ENCODE results near the gene MAU2.

MAU2 gene

DNA sequence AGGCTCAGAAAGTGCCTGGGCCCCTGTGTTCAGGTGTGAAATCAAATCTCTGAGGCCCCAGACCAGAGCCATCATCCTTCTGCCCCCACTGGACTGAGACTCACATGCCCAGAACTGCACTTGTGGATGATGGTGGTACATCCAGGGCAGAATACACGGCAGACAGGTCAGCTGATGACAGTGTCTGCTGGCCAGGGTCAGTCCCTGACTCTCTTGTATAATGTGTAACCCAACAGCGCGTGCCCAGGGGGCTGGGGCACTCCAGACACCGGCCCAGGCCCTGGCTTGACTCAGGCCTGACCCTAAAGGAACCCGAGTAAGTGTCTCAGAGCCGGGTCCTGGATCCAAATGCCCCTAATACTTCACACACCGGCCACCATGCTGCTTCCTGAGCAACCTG lies 47.5 kb downstream of the MAU2 start:
- Histone ChIP-seq H3K4me1 (ENCODE audit: insufficient read depth, low read length, severe bottlenecking) (peaks cover 33% of the 10 kb centered on the region), H4K20me1 (ENCODE audit: insufficient read depth, low read length) (no peaks in the 10 kb centered on the region), H3K9me3 (ENCODE audit: low read length) (no peaks in the 10 kb centered on the region), H3F3A (ENCODE audit: insufficient read depth, low read length) (no peaks in the 10 kb centered on the region), H3K79me2 (ENCODE audit: insufficient read depth, low read length) (no peaks in the 10 kb centered on the region), H3K27ac (ENCODE audit: low read depth, low read length, poor library complexity, severe bottlenecking) (no peak overlapping the region), H3K36me3 (ENCODE audit: insufficient read depth, low read length) (no peaks in the 10 kb centered on the region), H3K4me2 (ENCODE audit: low read length) (no peak overlapping the region), H3K4me3 (ENCODE audit: low read depth, low read length, poor library complexity, severe bottlenecking) (no peak overlapping the region), H3K27me3 (ENCODE audit: insufficient read depth, low read length) (no peaks in the 10 kb centered on the region), H3K9ac (ENCODE audit: low read length) (no peak overlapping the region), H2AFZ (ENCODE audit: low read length) (no peak overlapping the region), H3K9me2 (ENCODE audit: low read depth, low read length) (no peaks in the 10 kb centered on the region)
- TF ChIP-seq EZH2 (IDR thresholded peaks at IDR 0.05; ENCODE audit: borderline replicate concordance, low read length), result no peak
- TF ChIP-seq, protein P1, sequence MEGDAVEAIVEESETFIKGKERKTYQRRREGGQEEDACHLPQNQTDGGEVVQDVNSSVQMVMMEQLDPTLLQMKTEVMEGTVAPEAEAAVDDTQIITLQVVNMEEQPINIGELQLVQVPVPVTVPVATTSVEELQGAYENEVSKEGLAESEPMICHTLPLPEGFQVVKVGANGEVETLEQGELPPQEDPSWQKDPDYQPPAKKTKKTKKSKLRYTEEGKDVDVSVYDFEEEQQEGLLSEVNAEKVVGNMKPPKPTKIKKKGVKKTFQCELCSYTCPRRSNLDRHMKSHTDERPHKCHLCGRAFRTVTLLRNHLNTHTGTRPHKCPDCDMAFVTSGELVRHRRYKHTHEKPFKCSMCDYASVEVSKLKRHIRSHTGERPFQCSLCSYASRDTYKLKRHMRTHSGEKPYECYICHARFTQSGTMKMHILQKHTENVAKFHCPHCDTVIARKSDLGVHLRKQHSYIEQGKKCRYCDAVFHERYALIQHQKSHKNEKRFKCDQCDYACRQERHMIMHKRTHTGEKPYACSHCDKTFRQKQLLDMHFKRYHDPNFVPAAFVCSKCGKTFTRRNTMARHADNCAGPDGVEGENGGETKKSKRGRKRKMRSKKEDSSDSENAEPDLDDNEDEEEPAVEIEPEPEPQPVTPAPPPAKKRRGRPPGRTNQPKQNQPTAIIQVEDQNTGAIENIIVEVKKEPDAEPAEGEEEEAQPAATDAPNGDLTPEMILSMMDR (IDR thresholded peaks at IDR 0.05; ENCODE audit: low read length), result no peak

DNA sequence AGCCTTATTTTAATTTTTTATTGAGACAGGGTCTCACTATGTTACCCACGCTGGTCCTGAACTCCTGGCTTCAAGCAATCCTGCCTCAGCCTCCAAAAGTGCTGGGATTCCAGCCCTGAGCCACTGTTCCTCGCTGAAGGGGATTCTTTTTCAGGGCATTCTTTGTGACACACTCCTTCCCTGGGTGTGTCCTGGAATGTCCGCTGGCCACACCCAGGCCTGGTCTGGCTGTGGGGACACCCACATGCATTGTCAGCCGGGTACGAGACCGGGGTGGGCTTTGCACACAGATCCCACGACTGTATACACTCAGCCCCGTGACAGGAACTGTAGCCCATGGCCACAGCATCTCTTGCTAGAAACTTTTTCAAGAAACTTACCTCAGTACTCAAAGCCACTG lies 50.4 kb downstream of the MAU2 start:
- H3K9ac ChIP-seq (ENCODE audit: low read length), result no peak overlapping the region
- no peak overlapping the region for H2AFZ ChIP-seq (ENCODE audit: low read length)
- TF ChIP-seq, protein P1 (IDR thresholded peaks at IDR 0.05; ENCODE audit: low read length), result no peak
- TF ChIP-seq EZH2 (IDR thresholded peaks at IDR 0.05; ENCODE audit: borderline replicate concordance, low read length), result no peak

GRCh38 chr19:19372656-19373416 lies 52.2 kb downstream of the MAU2 start:
- no peaks in the 10 kb centered on the region for H3K9me2 ChIP-seq (ENCODE audit: low read depth, low read length)
- no peaks in the 10 kb centered on the region for H3K27me3 ChIP-seq (ENCODE audit: insufficient read depth, low read length)
- no peaks in the 10 kb centered on the region for H4K20me1 ChIP-seq (ENCODE audit: insufficient read depth, low read length)
- no peak for TF ChIP-seq EZH2 (IDR thresholded peaks at IDR 0.05; ENCODE audit: borderline replicate concordance, low read length)
- TF ChIP-seq, protein P1 (IDR thresholded peaks at IDR 0.05; ENCODE audit: low read length), result no peak
- peak overlapping the region; percentile 80 for H2AFZ ChIP-seq (ENCODE audit: low read length)
- H3K79me2 ChIP-seq (ENCODE audit: insufficient read depth, low read length), result no peaks in the 10 kb centered on the region
- H3K36me3 ChIP-seq (ENCODE audit: insufficient read depth, low read length), result no peaks in the 10 kb centered on the region
- H3F3A ChIP-seq (ENCODE audit: insufficient read depth, low read length), result no peaks in the 10 kb centered on the region
- H3K4me1 ChIP-seq (ENCODE audit: insufficient read depth, low read length, severe bottlenecking), result peaks cover 23% of the 10 kb centered on the region
- H3K27ac ChIP-seq (ENCODE audit: low read depth, low read length, poor library complexity, severe bottlenecking), result peak overlapping the region; percentile 73
- peak overlapping the region; percentile 64 for H3K4me2 ChIP-seq (ENCODE audit: low read length)
- no peaks in the 10 kb centered on the region for H3K9me3 ChIP-seq (ENCODE audit: low read length)
- H3K9ac ChIP-seq (ENCODE audit: low read length), result peak overlapping the region; percentile 44; the same call in 1 of the 2 replicates
- H3K4me3 ChIP-seq (ENCODE audit: low read depth, low read length, poor library complexity, severe bottlenecking), result peak overlapping the region; percentile 39

More for the DNA sequence above, 50.4 kb downstream of the MAU2 start:
- Histone ChIP-seq H3K27ac (ENCODE audit: low read depth, low read length, poor library complexity, severe bottlenecking) (no peak overlapping the region), H3K9me2 (ENCODE audit: low read depth, low read length) (no peaks in the 10 kb centered on the region), H3F3A (ENCODE audit: insufficient read depth, low read length) (no peaks in the 10 kb centered on the region), H3K4me2 (ENCODE audit: low read length) (no peak overlapping the region), H3K4me1 (ENCODE audit: insufficient read depth, low read length, severe bottlenecking) (peaks cover 27% of the 10 kb centered on the region), H4K20me1 (ENCODE audit: insufficient read depth, low read length) (no peaks in the 10 kb centered on the region), H3K79me2 (ENCODE audit: insufficient read depth, low read length) (no peaks in the 10 kb centered on the region), H3K4me3 (ENCODE audit: low read depth, low read length, poor library complexity, severe bottlenecking) (no peak overlapping the region), H3K9me3 (ENCODE audit: low read length) (no peaks in the 10 kb centered on the region), H3K36me3 (ENCODE audit: insufficient read depth, low read length) (no peaks in the 10 kb centered on the region), H3K27me3 (ENCODE audit: insufficient read depth, low read length) (no peaks in the 10 kb centered on the region)
